Fibroblast of the aortic adventitia (primary cell): ENCODE data around the gene PNMA6E. TPM values are rescaled to one million over a fixed set of nuclear protein-coding genes. Genes with fewer than 3 reads are reported as not detected.

Experiments
- DNase-seq: peaks from one replicate; pipeline ENCODE4 v3.0.0-alpha.2; 2010; ENCODE audit warnings: low read depth
- H3K4me3 ChIP-seq: 2 replicates; pipeline ENCODE4 v1.5.1; 2011; ENCODE audit warnings: low read depth, mild to moderate bottlenecking, control low read depth, low read length, moderate library complexity
- CTCF ChIP-seq: IDR thresholded peaks from 2 replicates; pipeline ENCODE4 v1.5.1; 2011; ENCODE audit warnings: mild to moderate bottlenecking, low read length, control low read depth, inconsistent platforms; ENCODE audit not compliant: insufficient read depth
- small RNA-seq: library from RNA; depleted of rRNA; stranded (forward); fragments of <200 nt; gene quantifications from one replicate; pipeline ENCODE3, GENCODE V24; 2012
- total RNA-seq: library from RNA; depleted of rRNA; stranded (reverse); fragments of >200 nt; gene quantifications from 2 replicates; pipeline ENCODE4 v1.2.3, GENCODE V29; 2012; ENCODE audit warnings: low replicate concordance

The PNMA6E gene
- total RNA-seq, 1 donor: not detected

GRCh38 chrX:153349952-153350351 lies 51.2 kb downstream of the PNMA6E start:
- no peak for TF ChIP-seq CTCF
- no peak for DNase-seq
- no peak overlapping the region for H3K4me3 ChIP-seq

DNA sequence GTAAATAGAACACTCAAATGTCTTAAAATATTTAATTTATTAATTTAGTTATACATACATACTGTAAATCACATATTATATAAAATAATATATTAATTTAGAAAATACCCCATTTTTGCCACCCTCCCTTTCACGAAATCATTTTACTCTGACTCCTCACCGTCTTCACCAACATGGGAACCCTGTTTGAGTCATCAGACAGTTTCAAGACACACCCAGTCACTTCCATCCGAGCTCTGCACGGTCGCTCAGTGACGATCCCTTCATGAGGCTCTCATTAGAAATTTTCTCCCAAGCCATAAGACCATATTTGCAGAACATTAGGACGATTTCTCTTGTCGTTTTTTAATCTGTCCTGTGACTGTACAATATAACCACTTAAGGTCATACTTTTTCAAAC lies 52.7 kb downstream of the PNMA6E start:
- TF ChIP-seq CTCF: no peak
- DNase-seq: no peak

DNA sequence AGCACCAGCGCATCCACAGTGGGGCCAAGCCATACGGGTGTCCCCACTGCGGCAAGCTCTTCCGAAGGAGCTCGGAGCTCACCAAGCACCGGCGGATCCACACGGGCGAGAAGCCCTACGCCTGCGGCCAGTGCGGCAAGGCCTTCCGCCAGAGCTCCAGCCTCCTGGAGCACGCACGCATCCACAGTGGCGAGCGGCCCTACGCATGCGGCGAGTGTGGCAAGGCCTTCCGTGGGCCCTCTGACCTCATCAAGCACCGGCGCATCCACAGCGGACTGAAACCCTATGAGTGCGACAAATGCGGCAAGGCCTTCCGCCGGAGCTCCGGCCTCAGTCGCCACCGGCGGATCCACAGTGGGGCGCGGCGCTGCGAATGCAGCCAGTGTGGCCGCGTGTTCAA lies 53.6 kb downstream of the PNMA6E start:
- DNase-seq: no peak
- TF ChIP-seq CTCF: no peak
- no peak overlapping the region for H3K4me3 ChIP-seq

More for the DNA sequence above, 52.7 kb downstream of the PNMA6E start:
- H3K4me3 ChIP-seq: no peak overlapping the region

Small RNA genes lying within 50 kb of the gene (small RNA-seq; reads per million reads assigned to genes)
- gene AC152007.1 (not detected), gene RN7SL667P (not detected)

Other genes with a start within 250 kb of the PNMA6E start
- not detected in 2 replicates for gene MAGEA1, start 222.1 kb downstream of the PNMA6E start, total RNA-seq
- not detected in 2 replicates for gene PNMA6F, start 79.6 kb downstream of the PNMA6E start, total RNA-seq
- 6.1 and 10.1 TPM in 2 replicates for gene ZNF275, start 67.2 kb downstream of the PNMA6E start, total RNA-seq
- 0.08 TPM in 1 of 2 replicates, not detected in the other for gene ZFP92, start 10.1 kb upstream of the PNMA6E start, total RNA-seq
- 1.3 TPM in 1 of 2 replicates, not detected in the other for gene TREX2, start 44.7 kb upstream of the PNMA6E start, total RNA-seq
- gene HAUS7, start 69.2 kb upstream of the PNMA6E start, total RNA-seq: 16.4 and 16.5 TPM in 2 replicates
- 12.3 and 133 TPM in 2 replicates for gene BGN, start 93.6 kb upstream of the PNMA6E start, total RNA-seq
- gene ATP2B3, start 116.3 kb upstream of the PNMA6E start, total RNA-seq: not detected in 2 replicates
- gene CCNQ, start 197.8 kb upstream of the PNMA6E start, total RNA-seq: 2.5 and 14.5 TPM in 2 replicates
- gene DUSP9, start 245.9 kb upstream of the PNMA6E start, total RNA-seq: not detected in 2 replicates